A549 (cell line): ENCODE data around the gene ELANE.

Source experiments
- CTCF ChIP-seq: fragments of >200 bp; sonication (Bioruptor Twin); formaldehyde crosslinking; IDR thresholded peaks from 3 replicates; pipeline ENCODE4 v1.5.1; 2016
- HDAC2 ChIP-seq: fragments of 200-600 bp; sonication (generic); IDR thresholded peaks from 2 replicates; pipeline ENCODE4 v1.6.1; 2016
- MYC ChIP-seq: IDR thresholded peaks from 2 replicates; pipeline ENCODE4 v1.6.1; 2012; ENCODE audit warnings: mild to moderate bottlenecking, inconsistent platforms, low read length, improper control_type of control experiment, borderline replicate concordance
- NR3C1 ChIP-seq: fragments of >200 bp; sonication (Bioruptor Twin); formaldehyde crosslinking; IDR thresholded peaks from 3 replicates; pipeline ENCODE4 v1.6.1; 2017

DNA sequence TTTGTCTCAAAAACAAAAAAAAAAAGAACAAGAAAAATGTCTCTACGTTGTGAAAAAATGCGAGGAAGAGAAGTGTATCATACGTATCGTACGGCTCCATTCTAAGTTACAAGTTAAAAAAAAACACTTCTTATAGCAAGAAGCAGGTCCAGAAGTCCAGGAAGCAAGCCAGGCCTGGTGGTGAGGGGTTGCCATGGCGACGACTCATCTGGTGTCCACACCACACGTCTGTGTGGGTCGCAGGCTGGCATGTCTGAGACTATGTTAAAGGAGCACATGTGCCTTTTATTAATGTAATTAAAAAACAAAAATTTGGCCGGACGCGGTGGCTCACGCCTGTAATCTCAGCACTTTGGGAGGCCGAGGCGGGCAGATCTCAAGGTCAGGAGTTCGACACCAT lies 35.0 kb downstream of the ELANE start:
- TF ChIP-seq CTCF: no peak
- no peak for TF ChIP-seq NR3C1
- TF ChIP-seq MYC: no peak
- TF ChIP-seq HDAC2: no peak
